Vagina (tissue), 2 donors: ENCODE results near the gene LGALS7B. TPM values are rescaled to one million over a fixed set of nuclear protein-coding genes. Genes with fewer than 3 reads are reported as not detected.
"Not testable (repeated sequence)": the region's sequence is repeated elsewhere in the genome, so short reads cannot be mapped to it uniquely, and the experiment has no call there.

Experiments used
- DNase-seq, 2 donors: peaks; one replicate each; pipeline ENCODE4 v3.0.0-alpha.2; 2017; ENCODE audit errors: extremely low spot score in 2 of 2
- H3K27ac ChIP-seq: fragments of 200-600 bp; sonication (generic); one replicate; pipeline ENCODE4 v1.5.1; 2019
- H3K27me3 ChIP-seq: fragments of 200-600 bp; sonication (generic); one replicate; pipeline ENCODE4 v1.5.1; 2019
- H3K36me3 ChIP-seq, 2 donors: fragments of 200-600 bp; sonication (generic); one replicate each; pipeline ENCODE4 v1.5.1; 2017 to 2019
- H3K4me1 ChIP-seq: fragments of 200-600 bp; sonication (generic); one replicate; pipeline ENCODE4 v1.5.1; 2019
- H3K4me3 ChIP-seq, 2 donors: fragments of 200-600 bp; sonication (generic); 1 replicate in 1 of 2; 2 replicates in 1 of 2; pipeline ENCODE4 v1.5.1; 2016 to 2019
- H3K9me3 ChIP-seq: fragments of 200-600 bp; sonication (generic); one replicate; pipeline ENCODE4 v1.5.1; 2019
- CTCF ChIP-seq, 3 experiments: fragments of 450-650 bp in 2 of 3; fragments of 200-600 bp in 1 of 3; sonication (generic) in 1 of 3; IDR thresholded peaks; one replicate each; pipeline ENCODE4 v1.5.1; 2017 to 2019; ENCODE audit warnings: antibody characterized with exemption in 3 of 3, mild to moderate bottlenecking in 2 of 3, moderate library complexity in 2 of 3
- POLR2A ChIP-seq, 2 donors: fragments of 450-650 bp; IDR thresholded peaks; one replicate each; pipeline ENCODE4 v1.6.1; 2017; ENCODE audit warnings: antibody characterized with exemption in 2 of 2, mild to moderate bottlenecking in 2 of 2, moderate library complexity in 2 of 2
- POLR2AphosphoS5 ChIP-seq, 2 donors: sonication (generic); formaldehyde crosslinking; IDR thresholded peaks; one replicate each; pipeline ENCODE4 v1.9.0; 2017; ENCODE audit warnings: antibody characterized with exemption in 2 of 2, mild to moderate bottlenecking in 2 of 2, low read depth in 1 of 2; ENCODE audit not compliant: insufficient read depth in 1 of 2
- intact Hi-C: fragments of 100-400 bp; cut with DNase I; formaldehyde crosslinking; loops from one replicate; pipeline ENCODE4 v1.15.1; 2023
- total RNA-seq: library from RNA; depleted of rRNA; stranded (reverse); fragments of >200 nt; gene quantifications from one replicate; pipeline ENCODE4 v1.2.3, GENCODE V29; 2016

LGALS7B gene
- total RNA-seq, 1 donor from 2014 or later, result 760 TPM

GRCh38 chr19:38792250-38793111 is 3.5 kb downstream of the LGALS7B start:
- intact Hi-C loops, result no loop called here
- Histone ChIP-seq H3K9me3 (no peaks in the 10 kb centered on the region), H3K4me1 (peaks cover 8% of the 10 kb centered on the region), H3K36me3 (no peaks in the 10 kb centered on the region), H3K27me3 (no peaks in the 10 kb centered on the region), H3K4me3 (peak overlapping the region; percentile 15 to 39), H3K27ac (peak overlapping the region; percentile 62)
- TF ChIP-seq CTCF (IDR thresholded peaks at IDR 0.05), result peak in 1 of 3 experiments; percentile 16
- TF ChIP-seq POLR2A (IDR thresholded peaks at IDR 0.05), result no peak
- DNase-seq, result peak in 1 of 2 donors; percentile 83

- Histone ChIP-seq H3K27ac (peak overlapping the region; percentile 62), H3K4me3 (no peak overlapping the region), H3K4me1 (peaks cover 8% of the 10 kb centered on the region), H3K9me3 (no peaks in the 10 kb centered on the region), H3K27me3 (no peaks in the 10 kb centered on the region), H3K36me3 (no peaks in the 10 kb centered on the region)
- no peak for DNase-seq
- intact Hi-C loops, result no loop called here
- TF ChIP-seq POLR2A (IDR thresholded peaks at IDR 0.05) (no peak), POLR2AphosphoS5 (IDR thresholded peaks at IDR 0.05; ENCODE audit: insufficient read depth in 1 of 2, low read depth in 1 of 2) (peak in 1 of 2 donors; percentile 70), CTCF (IDR thresholded peaks at IDR 0.05) (no peak)
These were observed 4.2 kb downstream of the LGALS7B start for GRCh38 chr19:38793177-38793576.

GRCh38 chr19:38793671-38794070 is 4.7 kb downstream of the LGALS7B start:
- TF ChIP-seq POLR2AphosphoS5 (IDR thresholded peaks at IDR 0.05; ENCODE audit: insufficient read depth in 1 of 2, low read depth in 1 of 2) (no peak), POLR2A (IDR thresholded peaks at IDR 0.05) (no peak), CTCF (IDR thresholded peaks at IDR 0.05) (no peak)
- H3K36me3 ChIP-seq, result no peaks in the 10 kb centered on the region
- no peak for DNase-seq
- intact Hi-C loops, result no loop called here
- no peaks in the 10 kb centered on the region for H3K9me3 ChIP-seq
- peaks cover 8% of the 10 kb centered on the region for H3K4me1 ChIP-seq
- no peak overlapping the region for H3K27ac ChIP-seq
- H3K4me3 ChIP-seq, result no peak overlapping the region
- no peaks in the 10 kb centered on the region for H3K27me3 ChIP-seq

GRCh38 chr19:38795549-38795948 is 6.5 kb downstream of the LGALS7B start:
- intact Hi-C loops, result no loop called here
- Histone ChIP-seq H3K27ac (no peak overlapping the region), H3K4me1 (peaks cover 12% of the 10 kb centered on the region), H3K9me3 (no peaks in the 10 kb centered on the region), H3K4me3 (no peak overlapping the region), H3K27me3 (no peaks in the 10 kb centered on the region), H3K36me3 (no peaks in the 10 kb centered on the region)
- TF ChIP-seq POLR2A (IDR thresholded peaks at IDR 0.05), result no peak
- no peak for TF ChIP-seq CTCF (IDR thresholded peaks at IDR 0.05)
- TF ChIP-seq POLR2AphosphoS5 (IDR thresholded peaks at IDR 0.05; ENCODE audit: insufficient read depth in 1 of 2, low read depth in 1 of 2), result no peak
- no peak for DNase-seq

GRCh38 chr19:38796154-38796553 is 7.2 kb downstream of the LGALS7B start:
- Histone ChIP-seq H3K4me3 (no peak overlapping the region), H3K27me3 (no peaks in the 10 kb centered on the region), H3K36me3 (no peaks in the 10 kb centered on the region), H3K4me1 (peaks cover 12% of the 10 kb centered on the region), H3K27ac (no peak overlapping the region), H3K9me3 (no peaks in the 10 kb centered on the region)
- intact Hi-C loops, result no loop called here
- no peak for DNase-seq
- TF ChIP-seq POLR2A (IDR thresholded peaks at IDR 0.05), result no peak
- TF ChIP-seq CTCF (IDR thresholded peaks at IDR 0.05), result no peak
- TF ChIP-seq POLR2AphosphoS5 (IDR thresholded peaks at IDR 0.05; ENCODE audit: insufficient read depth in 1 of 2, low read depth in 1 of 2), result no peak

GRCh38 chr19:38797781-38798180 is 8.8 kb downstream of the LGALS7B start:
- H3K36me3 ChIP-seq, DNase-seq, H3K27me3 ChIP-seq, H3K4me3 ChIP-seq, H3K9me3 ChIP-seq, H3K27ac ChIP-seq, intact Hi-C loops, H3K4me1 ChIP-seq: not testable (repeated sequence)
